B cell (primary cell): ENCODE measurements around the gene PDE3A. TPM values are rescaled to one million over a fixed set of nuclear protein-coding genes. Genes with fewer than 3 reads are reported as not detected.
"Not testable (repeated sequence)": the region's sequence is repeated elsewhere in the genome, so short reads cannot be mapped to it uniquely, and the experiment has no call there.

Source experiments
- ATAC-seq: fragments of 200-7000 bp; cut with Tn5 transposase; one replicate; pipeline ENCODE4 v1.10.0; 2021; ENCODE audit warnings: low read depth, mild to moderate bottlenecking, moderate number of reproducible peaks, moderate library complexity
- CTCF ChIA-PET: fragments of 350-600 bp; sonication (Branson Sonifier 250); formaldehyde crosslinking; loops from one replicate; lab custom pipeline; 2021; ENCODE audit warnings: antibody characterized with exemption, inconsistent platforms; lab: Charles Lee
- POLR2A ChIA-PET: fragments of 350-600 bp; sonication (Branson Sonifier 250); formaldehyde crosslinking; loops from one replicate; lab custom pipeline; 2021; ENCODE audit warnings: antibody characterized with exemption; lab: Charles Lee
- DNase-seq: peaks from one replicate; pipeline ENCODE4 v3.0.0; 2013
- H2AFZ ChIP-seq: 2 replicates; pipeline ENCODE4 v1.6.1; 2012; ENCODE audit warnings: mild to moderate bottlenecking, low read depth, low read length; ENCODE audit not compliant: insufficient read depth, poor library complexity, severe bottlenecking
- H3K27ac ChIP-seq, 2 donors: 1 replicate in 1 of 2; 2 replicates in 1 of 2; pipeline ENCODE4 v1.5.1; 2012 to 2013; ENCODE audit warnings: low read length in 2 of 2, mild to moderate bottlenecking in 2 of 2, moderate library complexity in 1 of 2
- H3K27me3 ChIP-seq, 4 experiments: fragments of 200-600 bp in 1 of 4; sonication (generic) in 1 of 4; replicated peaks in 1 of 4; 1 replicate in 2 of 4; 2 replicates in 2 of 4; pipeline versions ENCODE4 v1.6.1 to v1.7.0; 2013 to 2016; ENCODE audit warnings: low read length in 3 of 4, mild to moderate bottlenecking in 2 of 4, mixed read lengths in 1 of 4, moderate library complexity in 1 of 4; ENCODE audit not compliant: insufficient read depth in 4 of 4, control insufficient read depth in 3 of 4; ENCODE audit errors: control extremely low read depth in 1 of 4
- H3K36me3 ChIP-seq, 2 experiments: replicated peaks in 1 of 2; 1 replicate in 1 of 2; 2 replicates in 1 of 2; pipeline versions ENCODE4 v1.6.1 to v1.7.1; 2013; ENCODE audit warnings: low read length in 1 of 2; ENCODE audit not compliant: insufficient read depth in 2 of 2, control insufficient read depth in 1 of 2; ENCODE audit errors: control extremely low read depth in 1 of 2, extremely low read depth in 1 of 2
- H3K4me1 ChIP-seq, 2 donors: fragments of 200-600 bp in 1 of 2; sonication (generic) in 1 of 2; 1 replicate in 1 of 2; 2 replicates in 1 of 2; pipeline versions ENCODE4 v1.5.1 to v1.6.1; 2013 to 2017; ENCODE audit warnings: low read length in 2 of 2; ENCODE audit not compliant: control insufficient read depth in 2 of 2, insufficient read depth in 2 of 2
- H3K4me2 ChIP-seq: replicated peaks from 2 replicates; pipeline ENCODE3; 2012; ENCODE audit warnings: mild to moderate bottlenecking, low read depth, low read length; ENCODE audit not compliant: poor library complexity, severe bottlenecking
- H3K4me3 ChIP-seq, 5 experiments: fragments of 200-600 bp in 1 of 5; sonication (generic) in 1 of 5; 1 replicate in 3 of 5; 2 replicates in 2 of 5; pipeline versions ENCODE4 v1.5.1 to v1.7.0; 2011 to 2016; ENCODE audit warnings: low read length in 4 of 5, mild to moderate bottlenecking in 4 of 5, low read depth in 2 of 5, control low read depth in 1 of 5, moderate library complexity in 1 of 5; ENCODE audit not compliant: insufficient read depth in 1 of 5; ENCODE audit errors: control extremely low read depth in 1 of 5, extremely low read depth in 1 of 5
- H3K79me2 ChIP-seq: fragments of 200-600 bp; sonication (generic); one replicate; pipeline ENCODE4 v1.6.0; 2016; ENCODE audit warnings: low read length; ENCODE audit not compliant: control insufficient read depth, insufficient read depth
- H3K9ac ChIP-seq: fragments of 200-600 bp; sonication (generic); 2 replicates; pipeline ENCODE4 v1.6.1; 2017; ENCODE audit warnings: mild to moderate bottlenecking, low read length, moderate library complexity
- H3K9me3 ChIP-seq, 3 donors: one replicate each; pipeline versions ENCODE4 v1.6.1 to v1.7.1; 2013; ENCODE audit warnings: low read length in 2 of 3; ENCODE audit not compliant: control insufficient read depth in 2 of 3, insufficient read depth in 1 of 3; ENCODE audit errors: control extremely low read depth in 1 of 3
- H4K20me1 ChIP-seq: 2 replicates; pipeline ENCODE4 v1.6.0; 2012; ENCODE audit warnings: mild to moderate bottlenecking, low read length; ENCODE audit not compliant: insufficient read depth, control insufficient read depth, poor library complexity, severe bottlenecking
- H3K27ac Mint-ChIP-seq: one replicate; pipeline ENCODE4 v1.8.0; 2021; ENCODE audit warnings: mixed read lengths
- H3K27me3 Mint-ChIP-seq: one replicate; pipeline ENCODE4 v1.8.0; 2021; ENCODE audit warnings: mixed read lengths
- H3K4me1 Mint-ChIP-seq: one replicate; pipeline ENCODE4 v1.8.0; 2021; ENCODE audit warnings: mixed read lengths
- H3K4me3 Mint-ChIP-seq: one replicate; pipeline ENCODE4 v1.8.0; 2021; ENCODE audit warnings: mixed read lengths
- H3K9me3 Mint-ChIP-seq: one replicate; pipeline ENCODE4 v1.8.0; 2022; ENCODE audit warnings: mixed read lengths; ENCODE audit not compliant: insufficient read depth
- CTCF ChIP-seq: fragments of 200-600 bp; IDR thresholded peaks from one replicate; pipeline ENCODE4 v1.8.0; 2022; ENCODE audit warnings: antibody characterized with exemption, mild to moderate bottlenecking
- EZH2 ChIP-seq: IDR thresholded peaks from 2 replicates; pipeline ENCODE4 v1.6.1; 2012; ENCODE audit warnings: borderline replicate concordance, low read depth, mild to moderate bottlenecking, moderate library complexity, low read length; ENCODE audit not compliant: insufficient read depth, poor library complexity, severe bottlenecking
- WGBS: methylation state at CpG from one replicate; pipeline ENCODE4 v1.1.5; 2013; ENCODE audit warnings: missing lambda C conversion rate; ENCODE audit not compliant: insufficient coverage; 5-methylcytosine and 5-hydroxymethylcytosine counted together
- intact Hi-C: fragments of 100-400 bp; cut with micrococcal nuclease; formaldehyde crosslinking; loops from one replicate; pipeline ENCODE4 v1.10.0; 2022
- polyA plus RNA-seq: library from polyadenylated mRNA; depleted of rRNA; stranded (reverse); fragments of >200 nt; gene quantifications from 2 replicates; pipeline ENCODE4 v1.2.3, GENCODE V29; 2012
- total RNA-seq, 2 donors: library from RNA; stranded (reverse); fragments of 120-200 nt in 1 of 2; gene quantifications; 1 replicate in 1 of 2; 2 replicates in 1 of 2; pipeline versions ENCODE4 v1.2.3 to v1.2.4, GENCODE V29; 2013 to 2022

The PDE3A gene
- total and polyA plus RNA-seq, 2 donors (not counting 1 experiment from before 2014, with no cell fraction given) = not detected

DNA sequence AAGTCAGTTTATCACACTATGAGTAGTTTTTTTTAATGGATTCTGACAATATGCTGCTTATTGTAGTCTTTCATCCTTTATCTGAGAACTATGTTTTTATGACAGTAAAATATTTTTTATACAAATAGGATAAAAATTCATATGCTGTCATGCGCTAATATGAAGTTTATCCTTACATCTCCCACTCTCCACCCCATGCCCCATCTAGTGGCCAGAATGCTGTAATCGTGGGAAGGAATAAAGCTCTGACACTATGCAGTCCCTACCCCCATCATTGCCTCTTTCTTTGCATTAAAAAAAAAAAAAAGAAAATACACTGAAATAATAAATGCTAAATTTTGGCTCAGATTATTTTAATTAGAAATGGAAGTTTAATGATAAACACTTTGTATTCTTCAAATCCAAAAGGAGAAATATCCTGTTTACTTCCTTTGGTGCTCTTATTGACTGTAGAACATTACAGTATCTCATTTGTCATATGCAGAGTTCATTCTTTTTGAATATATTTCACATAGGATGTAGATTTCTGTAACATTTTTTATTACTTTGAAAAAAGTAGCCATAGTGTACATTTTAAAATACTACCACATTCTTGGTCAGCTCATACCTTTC, 180.9 kb downstream of the PDE3A start:
- no peak overlapping the region for H3K4me3 ChIP-seq
- no peaks in the 10 kb centered on the region for H3K9me3 Mint-ChIP-seq
- intact Hi-C loops = no loop called here
- H3K27ac ChIP-seq = no peak overlapping the region
- H3K9me3 ChIP-seq = peaks cover 0 to 9% (median 0%) of the 10 kb centered on the region in 3 donors
- no peaks in the 10 kb centered on the region for H3K4me1 ChIP-seq
- H3K4me3 Mint-ChIP-seq = no peak overlapping the region
- TF ChIP-seq CTCF = no peak
- TF ChIP-seq EZH2 = no peak
- no peak overlapping the region for H3K9ac ChIP-seq
- POLR2A ChIA-PET = no interaction called here
- H3K4me2 ChIP-seq = no peak overlapping the region
- no peak for DNase-seq
- no peak for ATAC-seq
- no peaks in the 10 kb centered on the region for H4K20me1 ChIP-seq
- H3K27ac Mint-ChIP-seq = no peak overlapping the region
- CTCF ChIA-PET = no interaction called here
- no CpG with 5 or more reads among the region's 2 CpGs for WGBS
- H3K36me3 ChIP-seq = no peaks in the 10 kb centered on the region
- no peaks in the 10 kb centered on the region for H3K27me3 Mint-ChIP-seq
- no peaks in the 10 kb centered on the region for H3K79me2 ChIP-seq
- H3K4me1 Mint-ChIP-seq = no peaks in the 10 kb centered on the region
- H2AFZ ChIP-seq = no peak overlapping the region
- no peaks in the 10 kb centered on the region for H3K27me3 ChIP-seq

- H3K4me2 ChIP-seq, H3K9ac ChIP-seq, H3K9me3 ChIP-seq, H3K4me3 ChIP-seq, H3K4me1 Mint-ChIP-seq, H3K27me3 Mint-ChIP-seq, H3K27ac ChIP-seq, H4K20me1 ChIP-seq, H3K27ac Mint-ChIP-seq, intact Hi-C loops, H2AFZ ChIP-seq, H3K4me3 Mint-ChIP-seq, H3K27me3 ChIP-seq, H3K4me1 ChIP-seq, CTCF ChIA-PET, H3K9me3 Mint-ChIP-seq, ATAC-seq, H3K79me2 ChIP-seq, H3K36me3 ChIP-seq, POLR2A ChIA-PET: not testable (repeated sequence)
- WGBS = 96% methylated on average over 40 of the region's 48 CpGs
- DNase-seq = peak; percentile 1
Measured at GRCh38 chr12:20551742-20552442, 183.6 kb downstream of the PDE3A start.

DNA sequence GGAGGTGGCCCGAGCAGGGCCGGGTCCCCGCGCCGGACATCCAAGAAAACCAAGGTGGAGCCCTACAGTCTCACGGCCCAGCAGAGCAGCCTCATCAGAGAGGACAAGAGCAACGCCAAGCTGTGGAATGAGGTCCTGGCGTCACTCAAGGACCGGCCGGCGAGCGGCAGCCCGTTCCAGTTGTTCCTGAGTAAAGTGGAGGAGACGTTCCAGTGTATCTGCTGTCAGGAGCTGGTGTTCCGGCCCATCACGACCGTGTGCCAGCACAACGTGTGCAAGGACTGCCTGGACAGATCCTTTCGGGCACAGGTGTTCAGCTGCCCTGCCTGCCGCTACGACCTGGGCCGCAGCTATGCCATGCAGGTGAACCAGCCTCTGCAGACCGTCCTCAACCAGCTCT, 184.2 kb downstream of the PDE3A start:
- not testable (repeated sequence) for H3K27me3 ChIP-seq

More for the DNA sequence above, 184.2 kb downstream of the PDE3A start:
- ATAC-seq, H3K4me2 ChIP-seq, H3K36me3 ChIP-seq, H4K20me1 ChIP-seq, H3K9me3 ChIP-seq, CTCF ChIA-PET, H3K4me3 Mint-ChIP-seq, H3K9me3 Mint-ChIP-seq, H3K9ac ChIP-seq, H3K27ac ChIP-seq, H3K4me3 ChIP-seq, DNase-seq, H3K4me1 ChIP-seq, H3K27me3 Mint-ChIP-seq, H3K79me2 ChIP-seq, H3K27ac Mint-ChIP-seq, intact Hi-C loops, H3K4me1 Mint-ChIP-seq, POLR2A ChIA-PET, H2AFZ ChIP-seq: not testable (repeated sequence)
- WGBS = 99% methylated on average over 15 of the region's 23 CpGs
